Ectodermal cell (in vitro differentiated cells): ENCODE results near the gene NSG1.
"Not testable (repeated sequence)": the region's sequence is repeated elsewhere in the genome, so short reads cannot be mapped to it uniquely, and the experiment has no call there.

Experiments
- H3K27ac ChIP-seq: 2 replicates; pipeline ENCODE4 v1.7.0; 2013; ENCODE audit warnings: mild to moderate bottlenecking, low read depth, low read length; ENCODE audit not compliant: insufficient read depth, poor library complexity, severe bottlenecking
- H3K27me3 ChIP-seq: 2 replicates; pipeline ENCODE4 v1.7.0; 2013; ENCODE audit warnings: mild to moderate bottlenecking, low read length; ENCODE audit not compliant: insufficient read depth, control insufficient read depth, poor library complexity, severe bottlenecking
- H3K36me3 ChIP-seq: one replicate; pipeline ENCODE4 v1.7.0; 2013; ENCODE audit warnings: low read length; ENCODE audit not compliant: control insufficient read depth, insufficient read depth
- H3K4me1 ChIP-seq: one replicate; pipeline ENCODE4 v1.7.0; 2013; ENCODE audit warnings: low read length; ENCODE audit not compliant: control insufficient read depth, insufficient read depth
- H3K4me3 ChIP-seq: 2 replicates; pipeline ENCODE4 v1.7.0; 2013; ENCODE audit warnings: low read depth, low read length, control low read depth; ENCODE audit not compliant: insufficient read depth
- H3K9me3 ChIP-seq: 2 replicates; pipeline ENCODE4 v1.7.0; 2013; ENCODE audit warnings: mild to moderate bottlenecking, low read length, moderate library complexity; ENCODE audit not compliant: control insufficient read depth
- WGBS, 2 experiments: methylation state at CpG; one replicate each; pipeline ENCODE4 v1.1.7; 2013; ENCODE audit warnings: missing lambda C conversion rate in 2 of 2; 5-methylcytosine and 5-hydroxymethylcytosine counted together

Gene NSG1

GRCh38 chr4:4415806-4416805, 29.2 kb downstream of the NSG1 start:
- WGBS, 2 experiments = 91 to 93% methylated on average over 27 of the region's 27 CpGs
- peaks cover 16% of the 10 kb centered on the region for H3K36me3 ChIP-seq
- H3K9me3 ChIP-seq = no peaks in the 10 kb centered on the region
- no peaks in the 10 kb centered on the region for H3K4me1 ChIP-seq
- H3K4me3 ChIP-seq = no peak overlapping the region
- no peak overlapping the region for H3K27ac ChIP-seq
- H3K27me3 ChIP-seq = no peaks in the 10 kb centered on the region

- 93 to 96% methylated on average over 11 of the region's 11 CpGs for WGBS, 2 experiments
- no peak overlapping the region for H3K4me3 ChIP-seq
- H3K27ac ChIP-seq = no peak overlapping the region
- peaks cover 16% of the 10 kb centered on the region for H3K36me3 ChIP-seq
- no peaks in the 10 kb centered on the region for H3K27me3 ChIP-seq
- no peaks in the 10 kb centered on the region for H3K9me3 ChIP-seq
- no peaks in the 10 kb centered on the region for H3K4me1 ChIP-seq
These were observed 30.1 kb downstream of the NSG1 start for GRCh38 chr4:4416981-4417380.

- Histone ChIP-seq H3K4me3 (no peak overlapping the region), H3K36me3 (peaks cover 16% of the 10 kb centered on the region), H3K9me3 (no peaks in the 10 kb centered on the region), H3K27me3 (no peaks in the 10 kb centered on the region), H3K27ac (no peak overlapping the region), H3K4me1 (no peaks in the 10 kb centered on the region)
- WGBS, 2 experiments = 79 to 82% methylated on average over 5 to 7 of the region's 7 CpGs
These were observed 31.0 kb downstream of the NSG1 start for GRCh38 chr4:4417886-4418285.

GRCh38 chr4:4418676-4419390, 31.9 kb downstream of the NSG1 start:
- Histone ChIP-seq H3K4me3 (no peak overlapping the region), H3K27ac (no peak overlapping the region), H3K27me3 (no peaks in the 10 kb centered on the region), H3K9me3 (no peaks in the 10 kb centered on the region), H3K36me3 (peaks cover 16% of the 10 kb centered on the region), H3K4me1 (peaks cover 5% of the 10 kb centered on the region)
- 93% methylated on average over 19 of the region's 19 CpGs for WGBS, 2 experiments

GRCh38 chr4:4419896-4420295, 33.0 kb downstream of the NSG1 start:
- H3K4me1 ChIP-seq = peaks cover 5% of the 10 kb centered on the region
- no peaks in the 10 kb centered on the region for H3K27me3 ChIP-seq
- WGBS, 2 experiments = 94 to 95% methylated on average over 12 of the region's 12 CpGs
- H3K9me3 ChIP-seq = no peaks in the 10 kb centered on the region
- H3K36me3 ChIP-seq = peaks cover 16% of the 10 kb centered on the region
- no peak overlapping the region for H3K4me3 ChIP-seq
- H3K27ac ChIP-seq = no peak overlapping the region

GRCh38 chr4:4420421-4420820, 33.5 kb downstream of the NSG1 start:
- Histone ChIP-seq H3K36me3 (peaks cover 16% of the 10 kb centered on the region), H3K4me3 (no peak overlapping the region), H3K9me3 (no peaks in the 10 kb centered on the region), H3K27me3 (no peaks in the 10 kb centered on the region), H3K27ac (no peak overlapping the region), H3K4me1 (peaks cover 8% of the 10 kb centered on the region)
- WGBS, 2 experiments = 95 to 97% methylated on average over 12 of the region's 12 CpGs

GRCh38 chr4:4421356-4421755, 34.5 kb downstream of the NSG1 start:
- H3K36me3 ChIP-seq = peaks cover 16% of the 10 kb centered on the region
- whole genome bisulfite sequencing, 2 experiments = 94% methylated on average over 10 to 11 of the region's 11 CpGs
- H3K27me3 ChIP-seq = no peaks in the 10 kb centered on the region
- H3K4me1 ChIP-seq = peaks cover 8% of the 10 kb centered on the region
- no peak overlapping the region for H3K4me3 ChIP-seq
- no peaks in the 10 kb centered on the region for H3K9me3 ChIP-seq
- no peak overlapping the region for H3K27ac ChIP-seq

GRCh38 chr4:4422117-4422516, 35.2 kb downstream of the NSG1 start:
- not testable (repeated sequence) for H3K27ac ChIP-seq, H3K27me3 ChIP-seq, H3K4me3 ChIP-seq, H3K9me3 ChIP-seq
- Histone ChIP-seq H3K4me1 (peaks cover 12% of the 10 kb centered on the region), H3K36me3 (peaks cover 16% of the 10 kb centered on the region)
- WGBS, 2 experiments = 89 to 92% methylated on average over 7 of the region's 7 CpGs

GRCh38 chr4:4422856-4423499, 36.1 kb downstream of the NSG1 start:
- no peaks in the 10 kb centered on the region for H3K9me3 ChIP-seq
- peaks cover 18% of the 10 kb centered on the region for H3K4me1 ChIP-seq
- no peak overlapping the region for H3K27ac ChIP-seq
- no peak overlapping the region for H3K4me3 ChIP-seq
- H3K27me3 ChIP-seq = no peaks in the 10 kb centered on the region
- 78 to 82% methylated on average over 12 of the region's 12 CpGs for WGBS, 2 experiments
- H3K36me3 ChIP-seq = peaks cover 16% of the 10 kb centered on the region
